GM19025 (cell line): ENCODE results near the gene FGF16.
"Not testable (repeated sequence)": the region's sequence is repeated elsewhere in the genome, so short reads cannot be mapped to it uniquely, and the experiment has no call there.

Experiments
- ATAC-seq: cut with Tn5 transposase; IDR thresholded peaks from one replicate; pipeline ENCODE4 v1.9.1; 2021; ENCODE audit warnings: mild to moderate bottlenecking, low read depth, moderate library complexity; ENCODE audit not compliant: unreplicated experiment

The FGF16 gene

DNA sequence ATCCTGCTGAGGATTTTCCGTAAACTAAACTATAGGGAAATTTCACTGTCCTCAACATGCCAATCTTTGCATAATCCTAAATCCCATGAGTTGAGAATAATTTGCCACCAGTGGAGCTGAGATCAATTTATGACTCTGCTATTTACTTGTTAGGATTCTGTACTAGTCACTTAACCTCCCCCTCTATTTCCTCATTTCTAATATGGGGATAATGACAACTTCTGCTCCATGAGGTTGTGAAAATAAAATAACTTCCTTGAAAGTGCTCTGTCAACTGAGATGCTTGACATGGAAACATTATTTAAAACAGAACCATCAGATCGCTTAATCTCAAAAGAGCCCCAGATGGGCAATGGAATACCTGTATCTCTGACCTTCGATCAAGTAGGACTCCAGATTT, 2.6 kb upstream of the FGF16 start:
- ATAC-seq: no peak

DNA sequence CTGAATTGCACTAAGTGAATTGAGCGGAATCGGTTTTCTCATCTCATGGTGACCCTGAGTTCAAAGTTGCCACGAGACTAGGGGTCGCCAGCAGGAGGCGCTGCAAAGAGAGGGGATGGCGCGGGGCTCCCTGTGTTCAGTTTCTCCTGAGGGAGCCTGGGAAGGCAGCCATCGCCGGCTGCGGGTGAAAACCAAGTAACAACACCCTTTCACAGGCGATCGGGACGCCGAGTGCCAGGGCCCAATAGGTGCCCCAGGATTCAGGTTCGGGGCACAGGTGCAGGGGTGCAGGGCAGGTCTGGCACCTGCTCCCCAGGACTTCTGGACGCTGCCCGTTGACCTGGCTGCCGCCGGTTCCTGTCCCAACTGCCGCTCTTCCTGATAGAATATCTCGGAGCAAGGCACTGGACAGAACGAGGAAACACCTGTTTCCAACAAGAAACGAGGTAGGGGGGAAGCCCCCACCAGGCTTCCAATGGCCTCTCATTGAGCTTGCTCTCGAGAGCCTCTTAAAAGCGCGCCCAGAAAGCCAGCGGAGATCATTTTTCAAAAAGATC, 1.1 kb upstream of the FGF16 start:
- no peak for ATAC-seq

DNA sequence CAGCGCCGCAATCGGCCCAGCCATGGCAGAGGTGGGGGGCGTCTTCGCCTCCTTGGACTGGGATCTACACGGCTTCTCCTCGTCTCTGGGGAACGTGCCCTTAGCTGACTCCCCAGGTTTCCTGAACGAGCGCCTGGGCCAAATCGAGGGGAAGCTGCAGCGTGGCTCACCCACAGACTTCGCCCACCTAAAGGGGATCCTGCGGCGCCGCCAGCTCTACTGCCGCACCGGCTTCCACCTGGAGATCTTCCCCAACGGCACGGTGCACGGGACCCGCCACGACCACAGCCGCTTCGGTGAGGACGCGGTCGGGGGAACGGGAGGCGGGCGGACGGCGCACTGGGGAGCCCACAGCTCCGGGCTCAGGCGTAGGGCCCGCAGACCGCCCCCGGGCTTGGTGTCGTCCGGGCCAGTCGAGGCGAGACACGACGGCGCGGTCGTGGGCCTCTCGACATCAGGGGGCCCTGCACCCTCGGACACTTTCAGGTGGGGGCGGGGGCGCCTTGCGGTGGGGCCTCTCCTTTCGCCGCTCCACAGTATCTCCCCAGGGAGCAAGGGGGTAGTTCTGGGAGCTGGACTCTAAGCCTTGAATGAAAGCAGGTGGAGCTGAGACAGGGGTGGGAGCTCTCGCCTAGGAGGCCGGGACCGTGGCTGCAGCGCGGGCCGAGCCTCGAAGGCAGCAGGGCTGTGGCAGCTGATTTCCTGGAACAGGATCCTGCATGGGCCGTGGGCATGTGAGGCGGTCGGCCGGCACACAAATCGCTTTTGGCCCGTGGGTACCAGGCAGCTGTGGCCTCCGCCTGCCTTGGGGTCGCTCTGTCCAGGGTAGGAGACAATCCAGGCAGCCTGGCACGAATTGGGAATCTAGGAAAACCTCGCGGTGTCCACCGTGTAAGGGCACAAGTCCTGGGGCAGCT, 722 bp downstream of the FGF16 start:
- no peak for ATAC-seq

DNA sequence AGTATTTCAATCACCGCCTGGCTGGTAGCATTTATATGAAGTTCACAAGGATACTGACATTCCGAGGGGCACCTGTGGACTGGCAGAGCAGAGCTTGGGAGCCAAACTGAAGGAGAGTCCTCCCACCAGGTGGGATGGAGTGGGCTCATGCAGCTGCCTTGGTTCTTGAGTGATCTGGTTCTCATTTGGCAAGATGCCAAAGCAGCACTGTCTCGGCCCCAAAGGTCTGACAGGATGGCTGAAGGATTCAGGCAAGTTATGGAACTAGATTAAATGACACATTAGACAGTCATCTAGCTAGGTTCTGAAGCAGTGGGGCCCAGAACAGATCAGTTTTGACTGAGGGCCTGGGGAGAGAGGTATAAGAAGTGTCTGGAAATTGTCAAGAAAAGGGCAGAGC, 3.2 kb downstream of the FGF16 start:
- no peak for ATAC-seq

DNA sequence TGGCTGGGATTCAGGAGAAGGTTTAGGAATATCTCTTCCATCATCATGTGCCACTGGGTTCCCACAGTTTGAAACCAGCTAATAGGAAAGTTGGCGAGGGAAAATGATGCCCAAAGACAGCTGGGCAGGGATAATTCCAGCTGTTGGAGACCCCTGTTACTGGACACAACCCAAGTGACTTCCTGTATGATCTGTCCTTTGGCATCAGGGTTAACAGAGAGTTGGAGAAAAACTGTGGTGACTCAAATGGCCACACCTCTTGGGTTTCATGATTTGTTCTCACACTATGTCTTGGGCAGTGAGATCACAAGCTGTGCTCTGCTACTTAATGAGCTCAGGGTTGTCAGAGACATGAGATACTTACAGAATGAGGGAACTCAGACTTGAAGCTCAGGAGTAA, 3.8 kb downstream of the FGF16 start:
- no peak for ATAC-seq

DNA sequence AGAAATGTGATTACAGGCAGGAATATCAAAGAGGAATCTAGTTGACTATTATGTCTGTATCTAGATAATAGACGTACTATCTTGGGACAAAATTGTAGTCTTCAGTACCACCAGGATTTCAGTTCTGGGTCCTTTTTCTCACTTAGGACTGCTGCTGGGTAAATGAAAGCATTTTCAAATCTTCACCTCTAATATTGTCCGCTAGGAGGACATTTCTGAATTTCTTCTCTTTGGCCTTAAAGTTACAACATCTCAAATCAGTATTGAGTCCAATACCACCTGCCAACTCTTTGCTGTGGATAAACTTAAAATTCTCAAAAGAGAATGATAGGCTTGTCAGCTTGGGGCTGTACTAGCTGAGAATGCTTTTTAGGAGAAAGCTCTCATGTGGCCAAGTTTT, 6.0 kb downstream of the FGF16 start:
- no peak for ATAC-seq

DNA sequence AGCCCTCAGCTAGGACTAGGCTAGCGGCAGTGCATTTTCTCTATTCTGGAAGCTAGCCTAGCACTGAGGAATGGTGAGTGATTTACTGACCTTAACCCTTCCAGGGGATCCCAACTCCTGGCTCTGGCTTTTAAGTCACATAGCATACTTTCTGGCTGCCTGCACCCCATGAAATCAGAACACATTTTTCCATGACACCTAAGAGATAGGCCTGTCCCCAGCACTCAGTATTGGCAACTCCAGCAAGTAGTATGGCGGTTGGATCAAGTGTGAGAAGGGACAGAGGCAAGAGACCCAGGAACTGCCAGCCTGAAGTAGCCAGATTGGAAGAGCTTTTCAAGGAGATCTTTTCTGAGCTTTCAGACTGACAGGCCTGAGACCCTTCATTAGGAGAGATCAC, 8.2 kb downstream of the FGF16 start:
- ATAC-seq: no peak

DNA sequence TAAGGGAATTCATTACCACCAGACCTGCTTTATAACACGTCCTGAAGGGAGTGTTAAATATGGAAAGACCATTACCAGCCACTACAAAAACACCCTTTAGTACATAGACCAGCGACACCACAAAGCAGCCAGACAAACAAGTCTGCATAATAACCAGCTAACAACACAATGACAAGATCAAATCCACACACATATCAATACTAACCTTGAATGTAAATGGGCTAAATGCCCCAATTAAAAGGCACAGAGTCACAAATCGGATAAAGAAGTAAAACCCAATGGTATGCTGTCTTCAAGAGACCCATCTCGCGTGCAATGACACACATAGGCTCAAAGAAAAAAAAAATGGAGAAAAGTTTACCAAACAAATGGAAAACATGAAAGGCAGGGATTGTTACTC, 36.9 kb downstream of the FGF16 start:
- ATAC-seq: no peak

DNA sequence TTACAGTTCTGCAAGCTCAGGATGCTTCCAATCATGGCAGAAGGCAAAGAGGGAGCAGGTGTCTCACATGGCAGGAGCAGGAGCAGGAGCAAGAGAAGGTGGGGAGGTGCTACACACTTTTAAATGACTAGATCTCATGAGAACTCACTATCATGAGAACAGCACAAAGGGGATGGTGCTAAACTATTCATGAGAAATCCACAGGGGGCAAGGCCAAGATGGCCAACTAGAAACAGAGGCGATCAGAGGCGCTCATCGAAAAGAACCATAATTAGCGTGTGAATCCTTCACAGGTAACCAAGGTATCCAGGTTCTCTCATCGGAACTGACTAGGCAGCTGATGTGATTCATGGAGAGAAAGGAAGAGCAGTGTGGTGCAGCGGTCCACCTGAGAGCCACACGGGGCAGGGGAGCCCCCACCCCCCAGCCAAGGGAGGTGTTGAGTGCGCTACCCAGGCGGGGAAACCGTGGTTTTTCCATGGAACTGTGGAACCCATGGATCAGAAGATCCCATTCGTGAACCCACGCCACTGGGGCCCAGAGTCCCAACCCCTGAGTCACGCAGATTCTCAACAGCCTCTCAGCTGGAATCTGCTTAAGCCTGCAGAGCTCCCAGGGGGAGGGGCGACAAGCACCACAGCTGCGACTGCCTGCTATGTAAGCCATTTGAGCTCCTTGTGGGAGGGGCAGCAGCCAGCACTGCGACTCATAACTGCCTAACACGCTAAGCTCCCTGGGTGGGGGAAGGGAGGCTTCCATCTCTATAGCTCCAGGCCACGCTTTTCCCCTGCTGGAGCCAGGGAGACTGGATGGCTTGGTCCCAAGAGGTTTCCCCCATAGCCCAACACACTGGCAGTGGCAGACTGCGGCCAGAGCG, 46.7 kb downstream of the FGF16 start:
- no peak for ATAC-seq

DNA sequence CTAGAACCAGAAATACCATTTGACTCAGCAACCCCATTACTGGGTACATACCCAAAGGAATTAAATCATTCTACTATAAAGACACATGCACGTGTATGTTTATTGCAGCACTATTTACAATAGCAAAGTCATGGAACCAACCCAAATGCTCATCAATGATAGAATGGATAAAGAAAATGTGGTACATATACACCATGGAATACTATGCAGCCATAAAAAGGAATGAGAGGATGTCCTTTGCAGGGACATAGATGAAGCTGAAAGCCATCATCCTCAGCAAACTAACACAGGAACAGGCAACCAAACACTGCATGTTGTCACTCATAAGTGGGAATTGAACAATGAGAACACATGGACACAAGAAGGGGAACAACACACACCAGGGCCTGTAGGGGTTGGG, 53.0 kb downstream of the FGF16 start:
- not testable (repeated sequence) for ATAC-seq

DNA sequence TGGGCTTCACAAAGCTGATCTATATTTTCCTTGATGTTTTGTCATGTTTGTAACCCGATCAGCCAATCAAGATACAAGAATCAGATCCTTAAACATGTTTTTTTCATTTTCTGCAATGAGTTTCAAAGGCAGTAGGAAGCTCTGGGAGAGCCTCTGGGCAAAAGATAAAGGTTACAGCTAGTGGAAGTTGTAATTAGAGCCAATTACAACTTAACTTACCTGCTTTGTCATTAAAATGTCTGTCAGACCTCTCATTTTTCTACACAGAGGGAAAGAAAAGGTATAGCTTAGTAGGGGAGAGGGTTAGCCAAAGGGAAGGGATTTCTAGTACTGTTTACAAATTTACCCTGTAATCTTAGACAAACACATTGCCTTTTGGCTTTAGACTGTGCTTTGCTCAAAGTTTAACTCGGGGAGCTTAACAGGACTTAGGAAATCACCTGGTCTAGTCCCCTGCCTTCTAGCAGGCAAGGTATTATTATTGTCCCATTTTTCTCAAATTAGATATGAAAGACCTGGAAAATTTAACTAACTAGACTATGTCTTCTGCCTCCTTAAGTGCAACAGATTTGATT, 55.8 kb downstream of the FGF16 start:
- no peak for ATAC-seq

DNA sequence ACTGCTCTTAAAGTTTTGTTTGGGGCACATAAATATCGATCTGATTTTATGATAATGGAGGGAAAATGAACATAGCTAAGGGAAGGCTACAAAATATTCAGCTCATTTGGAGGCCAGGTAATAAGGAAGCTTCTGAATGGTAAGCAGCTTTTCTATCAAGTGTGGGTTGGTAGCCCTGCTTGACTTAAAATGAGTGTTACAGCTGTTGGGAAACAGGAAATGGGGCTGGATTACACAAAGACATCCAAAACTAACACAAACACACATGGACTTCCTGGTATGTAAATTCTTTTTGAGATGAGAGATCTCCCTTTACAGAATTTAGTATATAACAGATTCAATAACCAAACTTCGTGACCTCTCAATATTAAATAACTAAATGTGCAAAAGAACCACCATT, 58.0 kb downstream of the FGF16 start:
- ATAC-seq: no peak
